NCI-H2196 treated with DMSO at 0.1 percent for 48 hours (cell line): ENCODE data around the gene NEUROG2.
"Not testable (repeated sequence)": the region's sequence is repeated elsewhere in the genome, so short reads cannot be mapped to it uniquely, and the experiment has no call there.

Source experiments
- DNase-seq: peaks from one replicate; lab custom pipeline; 2025; ENCODE audit not compliant: unreplicated experiment; lab: John Stamatoyannopoulos, UW

Gene NEUROG2

DNA sequence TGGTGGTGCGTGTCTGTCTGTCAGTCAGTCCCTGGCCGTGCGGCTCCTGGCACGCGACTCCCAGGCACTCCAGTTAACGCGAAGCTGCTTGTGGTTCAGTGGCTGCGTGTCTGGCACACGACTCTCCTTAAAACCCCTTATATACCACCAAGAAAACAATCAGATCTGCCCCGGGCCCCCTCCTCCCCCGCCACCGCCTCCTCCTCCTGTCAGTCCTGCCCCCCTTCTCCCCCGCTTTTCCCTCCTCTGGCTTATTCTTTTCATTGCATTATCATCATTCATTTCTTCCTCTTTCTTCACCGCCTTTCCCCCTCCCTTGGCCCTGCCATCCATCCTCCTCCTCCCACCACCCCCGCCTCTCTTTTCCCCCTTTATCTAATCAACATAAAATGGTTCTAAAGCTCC is at the start of gene NEUROG2:
TSS of gene NEUROG2 (minus strand) at position 115 of the 405 bp plus-strand sequence. CDS start 705 bp downstream, outside the sequence.
- no peak for DNase-seq

DNA sequence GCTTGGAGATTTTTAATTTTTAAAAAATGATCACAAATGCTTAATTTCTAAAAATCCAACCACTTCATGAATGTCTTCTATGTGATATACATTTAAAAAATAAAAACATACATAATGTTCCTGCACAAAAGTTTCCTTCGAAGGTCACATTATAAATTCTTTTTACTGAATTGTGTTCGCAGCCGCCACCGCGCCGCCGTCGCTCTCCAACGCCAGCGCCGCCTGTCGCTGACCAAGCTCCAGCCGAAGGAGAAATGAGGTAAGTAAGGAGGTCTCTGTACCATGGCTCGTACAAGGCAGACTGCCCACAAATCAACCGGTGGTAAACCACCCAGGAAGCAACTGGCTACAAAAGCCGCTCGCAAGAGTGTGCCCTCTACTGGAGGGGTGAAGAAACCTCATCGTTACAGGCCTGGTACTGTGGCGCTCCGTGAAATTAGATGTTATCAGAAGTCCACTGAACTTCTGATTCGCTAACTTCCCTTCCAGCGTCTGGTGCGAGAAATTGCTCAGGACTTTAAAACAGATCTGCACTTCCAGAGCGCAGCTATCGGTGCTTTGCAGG is 48.8 kb upstream of the NEUROG2 start:
- DNase-seq, result no peak

DNA sequence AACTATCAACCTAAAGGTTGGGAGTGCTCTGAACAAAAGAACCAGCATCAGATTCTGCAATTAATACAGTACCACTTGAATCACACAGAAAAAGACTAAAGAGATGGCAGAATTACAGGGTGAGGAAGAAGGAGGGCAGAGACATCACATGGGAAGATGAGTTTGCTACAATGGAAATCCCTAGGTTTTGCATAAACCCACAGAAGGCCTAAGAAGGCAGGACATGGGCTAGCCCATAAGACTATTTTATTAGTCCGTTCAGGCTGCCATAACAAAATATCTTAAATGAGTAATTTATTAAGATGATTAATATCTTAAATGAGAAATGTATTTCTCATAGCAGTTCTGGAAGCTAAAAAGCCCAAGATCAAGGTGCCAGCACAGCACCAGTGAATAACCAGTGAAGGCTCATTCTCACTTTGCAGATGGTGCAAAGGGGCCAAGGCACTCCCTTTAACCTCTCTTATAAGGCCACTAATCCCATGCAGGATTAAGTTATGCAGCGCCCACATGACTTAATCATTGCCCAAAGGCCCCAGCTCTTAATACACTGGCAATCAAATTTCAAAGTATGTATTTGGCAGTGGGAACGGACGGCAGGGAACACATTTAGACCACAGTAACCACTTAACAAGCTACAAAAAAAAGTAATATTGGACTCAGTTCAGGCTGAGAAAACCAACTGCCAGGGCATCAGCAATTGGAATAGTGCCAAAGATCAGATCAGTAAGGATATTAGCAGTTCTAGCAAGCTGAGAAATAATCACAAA is 47.6 kb upstream of the NEUROG2 start:
- no peak for DNase-seq

DNA sequence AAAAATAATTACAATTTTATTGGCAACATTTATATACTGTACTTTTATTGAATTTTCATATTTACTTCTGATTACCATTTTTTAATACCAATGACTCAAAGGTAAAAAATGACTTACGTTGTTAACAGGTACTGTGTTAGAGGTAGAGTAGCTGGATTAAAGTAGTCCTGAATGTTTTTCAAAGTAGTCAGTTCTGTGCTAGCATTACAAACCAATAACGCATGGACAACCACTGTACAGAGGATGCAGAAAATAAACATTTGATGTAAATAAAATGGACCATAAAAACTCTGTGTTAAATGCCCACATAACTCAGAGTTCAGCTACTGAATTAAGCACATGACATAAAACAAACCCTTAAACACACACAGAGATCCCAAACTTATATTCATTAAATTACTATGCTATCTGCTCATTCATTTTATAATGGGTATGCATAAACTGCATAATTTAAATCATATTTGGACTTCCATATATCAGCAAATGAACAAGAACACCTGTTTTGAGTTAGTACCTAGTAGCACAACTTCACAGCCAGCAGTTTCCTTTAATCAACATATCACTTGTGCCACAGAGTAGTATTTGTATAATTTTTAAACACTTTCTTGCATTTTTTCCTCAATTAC is 46.4 kb upstream of the NEUROG2 start:
- DNase-seq, result no peak

DNA sequence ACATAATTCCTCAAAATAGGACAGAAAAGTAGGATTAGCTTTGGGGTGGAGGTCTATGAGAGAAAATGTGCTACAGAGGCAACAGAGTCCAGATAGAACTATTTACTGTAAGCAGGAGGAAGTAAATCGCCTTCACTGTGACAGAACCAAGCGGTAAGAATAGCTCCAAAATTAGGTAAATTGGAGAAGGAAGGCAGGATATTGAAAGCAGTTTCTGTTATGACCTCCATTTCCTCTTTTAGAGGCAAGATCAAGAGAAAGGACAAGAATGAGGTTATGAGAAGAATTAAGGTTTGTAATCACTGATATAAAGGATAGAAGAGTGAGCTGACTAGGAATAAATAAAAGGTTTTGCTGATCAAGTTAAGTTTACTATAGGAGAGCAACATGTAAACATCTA is 44.1 kb upstream of the NEUROG2 start:
- DNase-seq, result no peak

DNA sequence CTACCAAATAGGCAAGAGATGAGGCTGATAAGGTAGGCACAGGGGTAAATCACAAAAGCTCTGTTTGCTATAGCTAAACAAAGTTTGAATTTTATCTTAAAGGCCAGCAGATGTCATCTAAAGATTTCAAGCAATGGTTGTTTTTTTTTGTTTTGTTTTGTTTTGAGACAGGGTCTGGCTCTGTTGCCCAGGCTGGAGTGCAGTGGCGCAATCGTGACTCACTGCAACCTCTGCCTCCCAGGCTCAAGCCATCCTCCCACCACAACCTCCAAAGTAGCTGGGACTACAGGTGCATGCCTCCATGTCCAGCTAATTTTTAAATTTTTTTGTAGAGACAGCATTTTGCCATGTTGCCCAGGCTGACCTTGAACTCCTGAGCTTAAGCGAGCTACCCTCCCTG is 43.1 kb upstream of the NEUROG2 start:
- DNase-seq, result no peak

DNA sequence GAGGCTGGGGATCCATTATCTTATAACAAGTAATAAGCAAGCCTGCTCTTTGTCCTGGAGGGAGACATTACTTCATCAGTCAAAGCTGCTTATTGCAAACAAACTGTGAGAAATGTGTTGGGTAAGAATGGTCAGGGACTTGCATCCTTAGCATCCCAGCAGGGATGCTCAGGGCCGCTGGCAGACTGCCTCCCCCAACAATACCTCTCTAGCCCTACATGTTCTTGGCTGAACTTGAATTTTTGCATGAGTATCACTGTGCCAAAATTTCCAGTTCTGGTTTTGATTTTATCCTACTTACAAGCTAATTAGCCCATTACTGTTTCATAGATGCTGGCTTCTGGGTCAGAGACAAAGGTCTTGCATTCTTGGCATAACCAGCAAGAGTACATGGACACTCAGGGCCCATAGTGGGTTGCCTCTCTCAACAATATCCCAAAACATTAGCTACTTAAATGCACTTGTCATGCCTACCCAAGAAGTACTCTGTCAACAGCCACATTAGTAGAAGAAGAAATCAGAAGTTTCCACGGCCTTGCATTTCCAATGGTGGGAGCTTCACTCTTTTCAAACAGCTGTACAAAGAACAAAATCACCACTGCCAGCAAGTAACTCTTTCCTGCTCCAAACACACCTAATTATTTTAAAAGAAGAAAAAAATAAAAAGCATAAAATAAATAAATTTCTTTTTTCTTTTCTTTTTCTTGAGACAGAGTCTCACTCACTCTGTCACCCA is 41.9 kb upstream of the NEUROG2 start:
- no peak for DNase-seq

DNA sequence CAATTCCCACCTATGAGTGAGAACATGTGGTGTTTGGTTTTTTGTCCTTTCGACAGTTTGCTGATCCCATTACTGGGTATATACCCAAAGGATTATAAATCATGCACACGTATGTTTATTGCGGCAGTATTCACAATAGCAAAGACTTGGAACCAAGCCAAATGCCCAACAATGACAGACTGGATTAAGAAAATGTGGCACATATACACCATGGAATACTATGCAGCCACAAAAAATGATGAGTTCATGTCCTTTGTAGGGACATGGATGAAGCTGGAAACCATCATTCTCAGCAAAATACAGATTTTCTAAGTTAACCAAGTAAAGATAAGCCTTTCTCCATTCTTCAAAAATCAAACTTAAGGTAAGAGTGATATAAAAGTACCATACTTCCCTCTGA is 38.3 kb upstream of the NEUROG2 start:
- not testable (repeated sequence) for DNase-seq

DNA sequence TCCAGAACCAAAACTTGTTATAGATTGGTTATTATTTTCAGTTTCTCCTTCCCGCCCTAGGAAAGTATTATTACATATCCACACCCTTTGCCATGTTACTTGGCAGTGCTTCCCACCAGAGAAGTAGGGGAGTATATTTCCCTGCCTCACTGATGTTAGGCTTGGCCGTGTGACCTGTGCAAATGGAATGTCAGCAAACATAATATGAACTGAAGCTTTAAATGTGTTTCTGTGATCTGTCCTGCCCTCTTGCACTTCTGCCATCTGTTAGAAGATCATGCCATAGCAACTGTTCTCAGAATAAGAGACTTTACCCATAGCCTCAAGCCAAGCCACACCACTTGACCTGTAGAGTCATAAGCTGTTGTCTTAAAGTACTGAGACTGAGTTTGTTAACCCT is 36.7 kb upstream of the NEUROG2 start:
- DNase-seq, result no peak

DNA sequence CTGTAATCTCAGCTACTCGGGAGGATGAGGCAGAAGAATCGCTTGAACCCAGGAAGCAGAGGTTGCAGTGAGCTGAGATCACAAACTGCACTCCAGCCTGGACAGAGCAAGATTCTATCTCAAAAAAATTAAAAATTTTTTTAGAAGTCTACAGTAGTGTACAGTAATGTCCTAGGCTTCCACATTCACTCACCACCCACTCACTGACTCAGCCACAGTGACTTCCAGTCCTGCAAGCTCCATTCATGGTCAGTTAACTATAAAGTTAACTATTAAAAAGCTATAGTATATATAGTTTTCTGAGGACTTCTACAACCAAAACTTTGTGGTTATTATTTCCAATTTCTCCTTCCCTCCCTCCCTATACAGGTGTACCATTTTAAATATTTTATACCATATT is 34.7 kb upstream of the NEUROG2 start:
- no peak for DNase-seq

DNA sequence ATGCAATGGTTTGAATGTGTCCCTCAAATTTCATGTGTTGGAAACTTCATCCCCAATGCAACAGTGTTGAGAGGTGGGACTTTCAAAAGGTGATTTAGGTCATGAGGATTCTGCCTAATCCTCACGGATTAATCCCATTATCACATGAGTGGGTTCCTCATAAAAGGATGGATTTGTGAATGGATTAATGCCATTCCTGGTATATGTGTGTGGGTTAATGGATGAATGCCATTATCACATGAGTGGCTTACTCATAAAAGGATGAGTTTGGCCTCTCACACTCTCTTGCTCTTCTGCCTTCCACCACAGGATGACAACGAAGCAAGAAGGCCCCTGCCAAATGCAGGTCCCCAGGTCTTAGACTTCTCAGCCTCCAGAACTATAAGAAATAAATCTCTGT is 30.5 kb upstream of the NEUROG2 start:
- DNase-seq, result no peak

DNA sequence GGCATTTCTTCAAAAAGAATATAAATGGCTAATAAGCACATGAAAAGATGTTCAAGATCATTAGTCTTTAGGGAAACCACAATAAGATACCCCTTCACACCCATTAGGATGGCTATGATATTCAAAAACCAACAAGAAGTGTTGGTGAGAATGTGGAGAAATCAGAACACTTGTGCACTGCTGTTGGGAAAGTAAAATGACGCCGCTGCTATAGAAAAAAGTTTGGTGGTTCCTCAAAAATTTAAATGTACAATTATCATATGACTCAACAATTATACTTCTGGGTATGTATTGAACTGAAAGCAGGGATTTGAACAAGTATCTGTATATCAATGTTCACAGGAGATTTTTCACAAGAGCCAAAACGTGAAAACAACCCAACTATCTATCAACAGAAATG is 29.4 kb upstream of the NEUROG2 start:
- no peak for DNase-seq

DNA sequence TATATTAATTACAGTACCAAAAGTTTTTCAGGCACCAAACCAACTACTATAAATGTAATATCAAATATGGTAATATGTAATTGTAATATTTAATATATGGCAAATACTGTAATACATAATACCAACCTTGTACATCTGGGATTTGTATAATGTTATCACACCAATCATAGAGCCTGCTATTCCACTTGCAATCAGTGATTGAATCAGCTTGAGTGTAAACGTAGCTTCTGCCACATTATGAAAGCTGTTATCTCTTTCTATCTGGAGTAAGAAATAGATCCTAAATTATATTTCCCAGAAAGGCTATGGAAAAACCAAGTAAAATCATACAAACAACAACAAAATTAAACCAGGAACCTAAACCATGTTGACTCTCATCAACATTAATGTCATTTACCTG is 24.7 kb upstream of the NEUROG2 start:
- DNase-seq, result no peak

DNA sequence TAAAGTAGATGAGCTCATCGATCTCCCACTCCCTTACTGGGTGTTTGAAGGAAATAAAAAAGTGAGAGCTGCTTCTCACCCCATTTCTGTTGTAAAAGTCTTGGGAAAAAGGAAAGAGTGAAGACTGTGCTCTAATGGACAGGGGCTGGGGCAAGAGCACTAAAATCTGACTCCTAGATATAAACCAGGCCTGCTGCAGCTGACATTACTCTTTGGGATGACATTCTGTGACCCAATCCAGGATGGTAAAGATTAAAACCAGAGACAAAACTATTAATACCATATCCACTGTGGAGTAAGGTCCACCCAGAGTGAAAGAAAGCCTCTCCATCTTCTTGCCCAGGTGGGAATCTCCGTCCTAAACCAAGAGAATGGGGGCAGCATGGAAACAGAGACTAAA is 20.1 kb upstream of the NEUROG2 start:
- no peak for DNase-seq

DNA sequence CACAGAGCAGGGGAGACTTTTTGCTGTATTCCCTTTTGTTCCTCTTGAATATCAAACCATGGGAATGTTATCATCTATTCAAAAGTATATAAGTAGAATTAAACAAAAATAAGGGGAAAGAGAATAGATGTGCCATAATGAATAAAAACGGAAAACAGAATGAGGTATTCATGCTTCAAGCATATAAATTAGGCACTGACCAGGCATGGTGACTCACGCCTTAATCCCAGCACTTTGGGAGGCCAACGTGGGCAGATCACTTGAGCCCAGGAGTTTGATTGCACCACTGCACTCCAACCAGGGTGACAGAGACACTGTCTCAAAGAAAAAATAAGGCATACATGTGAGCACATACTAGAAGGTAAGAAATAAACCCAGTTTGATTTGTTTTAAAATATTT is 16.3 kb upstream of the NEUROG2 start:
- DNase-seq, result no peak

DNA sequence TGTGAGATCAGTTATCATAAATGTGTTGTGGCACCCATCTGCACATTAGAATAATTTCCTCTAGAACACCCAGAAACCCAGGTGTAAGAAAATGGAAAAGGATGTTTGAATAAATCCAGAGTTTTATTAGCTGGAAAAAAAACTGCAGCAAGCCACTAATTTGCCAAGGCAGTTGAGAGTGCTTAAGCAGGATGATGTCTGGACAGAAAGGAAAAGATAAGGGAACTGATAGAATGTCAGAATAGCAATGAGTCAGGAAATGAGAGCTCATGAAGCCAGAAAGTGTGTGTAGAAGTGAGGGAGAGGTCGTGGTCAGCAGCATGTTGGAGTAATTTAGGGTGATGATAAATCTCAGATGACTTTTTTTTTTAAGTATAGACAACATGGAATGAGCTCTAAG is 15.2 kb upstream of the NEUROG2 start:
- no peak for DNase-seq

DNA sequence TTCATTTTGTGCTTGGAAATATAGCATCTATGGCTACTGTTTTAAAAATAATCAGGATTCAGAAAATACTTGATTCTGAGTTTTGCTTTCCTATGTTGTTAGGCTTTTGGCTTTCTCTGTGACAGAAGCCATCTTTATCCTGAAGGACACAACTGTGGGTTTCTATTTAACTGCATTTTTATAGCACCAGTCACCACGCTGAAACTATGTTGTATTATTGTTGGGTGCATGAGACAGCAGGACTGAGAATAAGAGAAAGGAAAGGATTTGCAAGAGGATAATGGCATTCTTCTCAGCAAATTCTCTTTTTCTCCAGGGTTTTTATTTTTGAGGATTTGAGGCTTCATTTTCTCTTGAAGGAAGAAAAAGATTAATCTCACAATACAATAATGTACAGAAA is 10.1 kb upstream of the NEUROG2 start:
- no peak for DNase-seq

DNA sequence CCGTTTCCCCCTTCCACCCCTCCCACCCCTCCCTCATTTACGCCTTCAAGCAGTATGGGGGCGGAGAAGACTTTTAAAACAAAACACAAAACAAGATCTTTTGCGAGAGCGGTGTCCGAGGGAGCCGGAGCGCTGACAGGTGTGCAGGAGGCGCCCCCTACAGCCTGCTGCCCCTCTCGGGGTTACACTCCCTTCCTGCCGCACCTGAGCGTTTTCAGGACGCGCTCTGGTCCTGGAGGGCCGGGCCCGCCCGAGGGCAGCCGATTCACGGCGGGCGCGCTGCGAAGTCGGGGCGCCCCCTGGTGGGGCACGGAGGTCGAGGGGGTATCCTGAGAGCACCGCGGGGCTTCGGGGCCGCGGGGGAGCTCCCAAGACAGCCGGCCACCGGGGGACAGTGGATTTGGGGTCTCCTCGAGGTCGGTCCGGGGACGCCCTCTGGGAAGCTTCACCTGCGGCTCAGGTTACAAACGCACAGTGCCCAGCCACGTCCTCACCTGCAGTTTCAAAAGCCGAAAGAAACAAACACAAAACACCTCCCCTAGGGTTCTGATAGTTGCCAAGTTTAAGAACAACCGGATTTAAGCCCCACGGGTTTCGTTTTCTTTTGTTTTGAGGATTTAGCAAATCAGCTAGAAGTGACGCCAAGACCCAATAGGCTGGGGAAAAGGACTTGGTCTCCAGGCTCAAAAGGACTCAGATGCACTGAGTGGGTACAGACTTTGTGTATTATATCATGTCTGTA is 8.0 kb upstream of the NEUROG2 start:
- peak; percentile 11 for DNase-seq

DNA sequence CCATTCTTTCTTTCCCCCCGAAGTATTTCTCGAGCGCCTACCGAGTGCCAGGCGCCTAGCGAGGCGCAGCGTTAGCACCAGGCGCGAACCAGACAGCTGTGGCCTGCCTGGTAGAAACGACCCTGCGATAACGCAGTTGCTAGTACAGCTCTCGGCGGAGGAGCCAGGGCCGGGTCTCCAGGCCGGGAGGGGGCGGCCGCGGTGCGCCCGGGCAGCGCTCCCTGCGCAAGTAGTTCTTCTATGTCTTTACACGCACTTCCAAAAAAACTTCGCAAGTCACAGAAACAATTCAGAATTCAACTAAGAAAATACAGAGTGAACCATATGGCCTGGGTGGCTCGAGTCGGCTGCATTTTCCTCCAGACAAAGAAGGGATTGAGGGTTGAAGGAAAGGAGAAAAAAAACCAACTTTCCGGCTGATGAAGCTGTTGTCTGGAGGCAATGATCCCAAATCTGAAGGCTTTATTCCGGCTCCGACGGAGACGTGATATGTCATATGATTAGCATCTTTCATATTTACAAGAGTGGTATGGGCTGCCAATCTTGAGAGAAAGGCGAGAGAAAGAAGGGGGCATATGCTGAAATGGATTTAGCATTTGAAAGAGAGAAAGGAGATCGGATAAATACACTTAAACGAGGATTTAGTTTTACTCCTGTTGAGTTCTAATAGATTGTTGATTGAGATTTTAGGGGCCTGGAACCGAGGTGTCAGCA is 7.2 kb upstream of the NEUROG2 start:
- no peak for DNase-seq

DNA sequence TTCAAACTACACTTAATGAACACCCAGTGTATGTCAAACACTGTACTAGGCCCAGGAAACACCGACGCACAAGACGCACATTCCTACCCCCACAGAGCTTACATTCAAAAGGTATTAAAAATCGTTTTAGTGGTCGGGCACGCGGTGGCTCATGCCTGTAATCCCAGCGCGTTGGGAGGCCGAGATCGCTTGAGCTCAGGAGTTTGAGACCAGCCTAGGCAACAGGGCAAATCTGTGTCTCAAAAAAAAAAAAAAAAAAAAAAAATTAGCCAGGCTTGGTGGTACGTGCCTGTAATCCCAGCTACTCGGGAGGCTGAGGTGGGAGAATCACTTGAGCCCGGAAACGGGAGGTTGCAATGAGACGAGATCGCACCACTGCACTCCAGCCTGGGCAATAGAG is 6.5 kb upstream of the NEUROG2 start:
- DNase-seq, result not testable (repeated sequence)
